ENCODE results near the gene WDR31.

Gene WDR31

GRCh38 chr9:113309204-113309813 lies 30.8 kb downstream of the WDR31 start:
- Histone ChIP-seq H2AFZ (ENCODE audit: low read depth) (no peak overlapping the region), H3K4me2 (no peak overlapping the region), H4K20me1 (ENCODE audit: insufficient read depth) (no peaks in the 10 kb centered on the region), H3K79me2 (ENCODE audit: insufficient read depth, low read depth) (no peaks in the 10 kb centered on the region), H3K4me1 (ENCODE audit: low read depth, poor library complexity, severe bottlenecking) (no peaks in the 10 kb centered on the region), H3K27me3 (ENCODE audit: insufficient read depth, low read depth) (no peaks in the 10 kb centered on the region), H3K36me3 (ENCODE audit: insufficient read depth) (no peaks in the 10 kb centered on the region), H3K27ac (no peak overlapping the region), H3K9ac (no peak overlapping the region), H3K4me3 (IDR thresholded peaks at IDR 0.05; ENCODE audit: insufficient read depth, low read depth, low read length) (no peak overlapping the region)
- TF ChIP-seq CTCF (conservative IDR thresholded peaks at IDR 0.05; ENCODE audit: low read depth, low read length) = peak; percentile 59

GRCh38 chr9:113307396-113307975 lies 32.6 kb downstream of the WDR31 start:
- Histone ChIP-seq H3K27me3 (ENCODE audit: insufficient read depth, low read depth) (no peaks in the 10 kb centered on the region), H3K4me1 (ENCODE audit: low read depth, poor library complexity, severe bottlenecking) (no peaks in the 10 kb centered on the region), H3K4me3 (IDR thresholded peaks at IDR 0.05; ENCODE audit: insufficient read depth, low read depth, low read length) (no peak overlapping the region), H3K79me2 (ENCODE audit: insufficient read depth, low read depth) (no peaks in the 10 kb centered on the region), H3K9ac (no peak overlapping the region), H3K27ac (no peak overlapping the region), H2AFZ (ENCODE audit: low read depth) (no peak overlapping the region), H3K36me3 (ENCODE audit: insufficient read depth) (no peaks in the 10 kb centered on the region), H4K20me1 (ENCODE audit: insufficient read depth) (no peaks in the 10 kb centered on the region), H3K4me2 (no peak overlapping the region)
- TF ChIP-seq CTCF (conservative IDR thresholded peaks at IDR 0.05; ENCODE audit: low read depth, low read length) = no peak

GRCh38 chr9:113306566-113306965 lies 33.5 kb downstream of the WDR31 start:
- no peak overlapping the region for H3K9ac ChIP-seq
- H4K20me1 ChIP-seq (ENCODE audit: insufficient read depth) = no peaks in the 10 kb centered on the region
- no peaks in the 10 kb centered on the region for H3K4me1 ChIP-seq (ENCODE audit: low read depth, poor library complexity, severe bottlenecking)
- no peak overlapping the region for H3K27ac ChIP-seq
- H3K36me3 ChIP-seq (ENCODE audit: insufficient read depth) = no peaks in the 10 kb centered on the region
- no peaks in the 10 kb centered on the region for H3K27me3 ChIP-seq (ENCODE audit: insufficient read depth, low read depth)
- H3K4me2 ChIP-seq = no peak overlapping the region
- no peak for TF ChIP-seq CTCF (conservative IDR thresholded peaks at IDR 0.05; ENCODE audit: low read depth, low read length)
- H3K79me2 ChIP-seq (ENCODE audit: insufficient read depth, low read depth) = no peaks in the 10 kb centered on the region
- H3K4me3 ChIP-seq (IDR thresholded peaks at IDR 0.05; ENCODE audit: insufficient read depth, low read depth, low read length) = no peak overlapping the region
- H2AFZ ChIP-seq (ENCODE audit: low read depth) = no peak overlapping the region

GRCh38 chr9:113302792-113303418 lies 37.2 kb downstream of the WDR31 start, which contains the start of gene RNF183:
RNF183 (minus strand) TSS chr9:113303376; CDS start chr9:113298184, 5,192 bp downstream.
- Histone ChIP-seq H3K4me1 (ENCODE audit: low read depth, poor library complexity, severe bottlenecking) (no peaks in the 10 kb centered on the region), H2AFZ (ENCODE audit: low read depth) (no peak within 1 kb of the TSS), H3K4me2 (no peak within 1 kb of the TSS), H3K27me3 (ENCODE audit: insufficient read depth, low read depth) (no peaks in the 10 kb centered on the region), H3K4me3 (IDR thresholded peaks at IDR 0.05; ENCODE audit: insufficient read depth, low read depth, low read length) (no peak within 1 kb of the TSS), H3K36me3 (ENCODE audit: insufficient read depth) (no peaks in the 10 kb centered on the region), H3K79me2 (ENCODE audit: insufficient read depth, low read depth) (no peaks in the 10 kb centered on the region), H4K20me1 (ENCODE audit: insufficient read depth) (no peaks in the 10 kb centered on the region), H3K27ac (no peak within 1 kb of the TSS), H3K9ac (no peak within 1 kb of the TSS)
- no peak for TF ChIP-seq CTCF (conservative IDR thresholded peaks at IDR 0.05; ENCODE audit: low read depth, low read length)
